T-helper 22 cell (primary cell): ENCODE data around the gene SEC61G.

ENCODE experiments used
- DNase-seq: peaks from one replicate; pipeline ENCODE4 v3.0.0-alpha.2; 2020; ENCODE audit warnings: low read depth

Gene SEC61G

DNA sequence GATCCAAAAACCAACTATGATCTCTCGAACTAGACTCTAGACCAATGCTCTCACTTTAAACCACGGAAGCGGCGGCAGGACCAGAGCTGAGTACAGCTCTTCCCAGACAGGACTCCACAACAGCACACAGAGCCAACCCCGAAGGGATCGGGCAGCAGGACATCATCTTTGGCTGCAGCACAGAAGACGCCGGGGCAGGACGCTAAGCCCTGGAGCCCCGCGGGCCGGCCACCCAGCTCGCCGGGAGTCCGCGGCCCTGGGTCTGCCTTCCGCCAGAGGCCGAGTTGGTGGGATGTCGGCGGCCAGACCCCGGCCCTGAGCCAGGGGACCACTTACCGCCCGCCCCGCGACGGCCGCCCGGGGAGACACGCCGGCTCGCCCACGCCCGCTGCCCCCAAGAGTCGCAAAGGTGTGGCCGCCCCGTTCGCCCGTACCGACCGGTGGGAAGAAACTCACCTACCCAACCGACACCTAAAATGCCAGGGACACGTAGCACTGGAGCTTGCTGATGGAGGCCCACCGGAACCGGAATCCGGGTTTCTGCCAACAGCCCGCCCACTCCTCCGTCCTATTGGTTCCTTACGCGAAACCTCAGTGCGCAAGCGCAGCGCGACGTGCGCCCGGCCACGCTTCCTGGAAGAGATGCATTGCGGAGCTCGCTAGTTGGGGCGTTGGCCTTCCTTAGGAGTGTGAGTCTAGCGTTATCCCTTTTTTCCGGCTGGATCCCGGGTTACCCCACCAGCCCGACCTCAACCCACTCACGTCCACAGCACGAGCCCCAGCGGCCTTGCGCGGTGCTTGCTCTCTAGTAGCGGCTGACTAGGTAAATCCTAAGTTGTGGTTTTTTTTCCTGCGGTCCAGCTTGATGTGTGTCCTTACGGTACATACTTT lies at the start of gene SEC61G:
Gene SEC61G (minus strand): TSS at position 510 of the 891 bp plus-strand sequence. CDS start 1,623 bp downstream, outside the sequence.
- peak; percentile 88 for DNase-seq

DNA sequence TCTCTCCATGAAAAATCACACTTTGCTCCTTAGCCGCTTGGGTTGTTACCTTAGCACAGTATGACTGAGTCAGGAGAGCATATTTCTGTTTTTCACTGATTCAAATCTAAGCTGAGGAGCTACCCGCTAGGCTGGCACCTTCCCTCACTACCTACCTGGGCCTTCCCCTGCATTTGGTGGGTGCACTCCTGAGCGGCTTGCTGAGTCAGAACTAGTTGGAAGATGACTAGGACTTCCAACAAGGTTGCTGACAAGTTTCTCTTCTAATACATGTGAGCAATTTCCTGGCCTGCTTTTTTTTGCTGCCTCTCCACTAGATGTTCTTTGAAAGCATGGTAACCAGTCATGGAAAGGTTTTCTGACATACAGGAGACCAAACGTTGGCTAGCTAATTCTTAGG lies 43.8 kb upstream of the SEC61G start:
- DNase-seq = no peak

DNA sequence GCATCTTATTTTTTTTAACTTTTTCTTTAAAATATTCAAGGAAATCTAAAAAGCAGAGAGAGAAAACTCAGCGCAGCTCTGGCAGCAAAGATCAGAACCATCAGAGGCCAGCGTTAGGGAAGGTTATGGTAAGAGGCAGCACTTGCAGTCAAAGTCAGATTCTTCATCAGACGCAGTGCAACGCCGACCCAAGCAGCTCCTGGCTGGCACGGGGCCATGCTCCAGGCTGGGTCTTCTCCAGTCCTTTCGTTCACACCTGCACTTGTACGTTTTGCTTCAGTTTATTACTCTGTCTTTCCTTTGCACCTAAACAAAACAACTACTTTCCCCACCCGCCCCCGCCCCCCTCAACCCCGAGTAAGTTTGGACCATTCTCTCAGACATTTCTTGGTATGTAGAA lies 43.1 kb upstream of the SEC61G start:
- DNase-seq = no peak

DNA sequence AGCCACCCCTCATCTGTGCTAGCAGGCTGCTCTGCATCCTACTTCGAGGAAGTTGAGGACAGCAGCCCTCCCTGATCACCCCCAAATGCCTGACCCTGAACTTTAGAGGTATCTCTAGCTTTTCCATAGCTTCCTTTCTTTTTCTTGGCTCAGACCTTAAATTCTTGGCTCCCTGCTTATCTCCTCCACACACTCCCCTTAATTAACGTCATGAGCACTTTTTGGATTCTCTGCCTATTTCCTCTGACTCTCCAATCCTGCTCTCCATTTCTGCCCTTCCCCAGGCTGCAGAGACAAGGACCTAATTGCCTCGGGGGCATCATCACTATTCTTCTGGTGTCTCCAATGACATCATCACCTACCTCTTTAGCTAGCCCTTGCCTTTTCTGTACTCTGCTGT lies 40.8 kb upstream of the SEC61G start:
- DNase-seq = no peak

DNA sequence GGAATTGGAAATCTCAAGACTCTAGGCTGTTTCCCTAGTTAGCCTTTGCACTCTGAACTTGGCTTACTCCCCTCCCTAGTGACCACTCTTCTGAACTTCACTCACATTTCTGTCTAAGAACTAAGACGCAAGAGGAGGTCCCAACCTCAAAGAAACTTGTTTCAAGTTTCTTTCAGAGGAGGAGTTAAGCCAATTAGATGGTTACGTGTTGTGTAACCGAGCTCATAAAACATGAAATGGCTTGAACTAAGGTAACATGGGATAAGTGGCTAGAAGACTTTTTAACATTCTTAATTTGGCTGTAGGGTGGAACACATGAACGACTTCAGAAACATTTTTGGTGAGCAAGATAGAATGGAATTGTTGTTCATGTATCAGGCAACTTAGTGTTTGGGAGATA lies 39.5 kb upstream of the SEC61G start:
- DNase-seq = no peak

DNA sequence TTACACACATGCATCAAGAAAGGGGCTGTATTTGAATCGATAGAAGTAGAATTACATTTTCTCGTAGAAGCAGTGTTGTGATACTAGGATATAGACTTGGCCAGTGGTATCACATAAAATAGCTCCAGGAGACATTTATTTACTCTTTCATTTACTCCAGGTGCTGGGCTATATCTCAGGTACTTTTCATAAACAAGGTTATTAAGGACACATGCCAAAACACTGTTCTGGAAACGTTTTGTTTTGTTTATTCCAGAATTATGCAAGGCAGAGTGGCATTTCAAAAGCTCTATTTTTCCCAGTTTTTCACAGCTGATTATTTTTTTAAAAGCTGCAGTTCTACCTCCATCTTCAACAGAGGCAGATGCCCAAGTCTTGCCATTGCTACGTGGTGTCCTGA lies 37.8 kb upstream of the SEC61G start:
- DNase-seq = no peak

DNA sequence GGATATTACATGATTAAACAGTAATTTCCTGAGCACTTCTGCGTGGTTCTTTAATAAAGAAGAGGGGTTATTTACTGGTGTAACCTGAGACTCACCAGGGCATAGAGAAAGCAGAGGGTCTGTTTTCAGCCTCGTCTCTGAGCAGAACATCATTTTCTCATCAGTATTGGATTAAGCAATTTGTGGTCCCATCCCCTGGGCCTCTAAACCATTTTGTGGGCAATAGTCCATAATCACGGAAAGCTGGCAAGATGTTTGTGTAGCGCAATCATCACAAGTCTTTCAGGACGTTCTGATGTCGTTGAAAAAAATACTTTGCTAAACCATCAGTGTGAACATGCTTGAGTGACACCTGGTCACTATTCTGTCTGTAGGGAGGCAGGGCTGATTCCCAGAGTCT lies 37.1 kb upstream of the SEC61G start:
- DNase-seq = no peak

DNA sequence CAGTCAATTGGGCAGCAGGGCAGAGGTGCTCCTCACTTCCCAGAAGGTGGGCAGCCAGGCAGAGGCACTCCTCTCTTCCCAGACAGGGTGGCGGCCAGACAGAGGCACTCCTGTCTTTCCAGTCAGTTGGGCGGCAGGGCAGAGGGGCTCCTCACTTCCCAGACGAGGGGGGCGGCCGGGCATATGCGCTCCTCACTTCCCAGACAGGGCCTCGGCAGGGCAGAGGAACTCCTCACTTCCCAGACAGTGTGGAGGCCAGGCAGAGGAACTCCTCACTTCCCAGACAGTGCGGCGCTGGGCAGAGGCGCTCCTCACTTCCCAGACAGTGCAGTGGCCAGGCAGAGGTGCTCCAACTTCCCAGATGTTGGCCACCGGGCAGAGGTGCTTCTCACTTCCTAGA lies 33.4 kb upstream of the SEC61G start:
- DNase-seq = no peak

DNA sequence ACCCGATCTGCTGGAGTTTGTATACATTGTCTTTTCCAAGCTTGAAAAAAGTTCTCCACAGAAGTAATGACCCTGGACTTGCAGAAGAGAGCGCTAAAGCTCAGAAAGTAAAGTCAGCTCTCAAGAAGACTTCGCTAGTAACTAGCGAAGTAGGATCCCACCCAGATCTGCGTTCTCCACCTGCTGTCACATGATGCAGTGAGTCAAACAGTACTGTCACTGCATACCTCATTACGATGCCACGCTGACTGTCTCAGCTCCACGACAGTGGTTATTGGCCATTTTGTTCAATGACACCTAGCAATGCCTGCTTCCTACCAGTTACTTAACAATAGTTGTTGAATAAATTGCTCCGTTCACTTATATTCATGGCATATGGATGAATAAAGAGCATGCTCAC lies 29.7 kb upstream of the SEC61G start:
- no peak for DNase-seq

DNA sequence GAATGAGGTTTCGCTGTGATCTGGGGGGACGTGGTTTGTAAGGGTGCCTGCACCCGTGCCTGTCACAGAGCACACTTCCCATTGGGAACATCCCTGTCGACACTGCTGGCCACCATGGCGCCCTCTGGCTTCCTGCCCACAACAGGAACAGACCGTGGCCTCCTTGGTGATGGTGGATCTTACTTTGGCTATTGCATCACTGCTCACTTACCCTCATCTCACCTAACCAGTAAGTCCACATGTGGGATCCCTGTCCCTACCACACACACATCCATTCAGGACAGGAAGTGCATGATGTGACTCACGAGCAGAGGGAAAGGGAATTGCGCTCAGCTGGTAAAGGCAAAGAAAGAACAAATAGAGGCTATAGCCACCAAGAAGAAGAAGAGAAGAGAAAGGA lies 26.2 kb upstream of the SEC61G start:
- no peak for DNase-seq

DNA sequence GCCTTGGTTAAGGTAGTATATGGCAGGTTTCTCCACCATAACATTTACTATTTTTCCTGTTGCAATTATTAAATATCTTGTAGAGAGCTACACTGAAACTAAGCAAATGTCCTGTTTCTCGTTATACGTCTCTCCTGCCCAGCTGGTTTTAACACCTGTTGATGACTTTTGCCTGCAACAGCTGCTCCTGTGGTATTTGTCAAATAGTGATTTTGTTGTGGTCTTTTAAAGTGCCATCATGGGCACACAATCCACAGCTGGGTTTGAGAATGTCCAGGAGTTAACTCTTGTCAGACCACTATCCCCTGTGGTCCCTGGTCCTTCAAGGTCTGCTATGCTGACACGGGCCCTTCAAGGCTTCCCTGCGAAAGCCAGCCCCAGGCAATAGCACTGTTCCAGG lies 24.9 kb upstream of the SEC61G start:
- no peak for DNase-seq

DNA sequence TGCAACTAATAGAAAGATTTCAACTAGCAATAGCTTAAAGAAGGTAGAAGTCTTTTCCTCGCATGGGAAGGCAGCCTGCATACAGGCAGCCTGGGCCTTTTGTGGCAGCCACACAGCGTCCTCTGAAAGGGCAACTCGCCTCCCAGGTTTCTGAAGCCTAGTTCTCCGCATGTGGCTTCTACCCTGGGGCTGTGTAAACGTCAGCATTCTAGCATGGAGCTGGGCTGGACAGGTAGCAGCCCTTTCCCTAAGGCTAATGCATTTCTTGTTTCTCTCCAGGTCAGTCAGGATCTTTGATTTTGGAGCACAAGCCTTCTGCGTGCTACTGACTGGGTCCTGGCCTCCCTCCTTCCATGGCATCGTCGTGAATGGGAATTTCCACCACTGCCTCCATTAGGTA lies 23.8 kb upstream of the SEC61G start:
- no peak for DNase-seq

DNA sequence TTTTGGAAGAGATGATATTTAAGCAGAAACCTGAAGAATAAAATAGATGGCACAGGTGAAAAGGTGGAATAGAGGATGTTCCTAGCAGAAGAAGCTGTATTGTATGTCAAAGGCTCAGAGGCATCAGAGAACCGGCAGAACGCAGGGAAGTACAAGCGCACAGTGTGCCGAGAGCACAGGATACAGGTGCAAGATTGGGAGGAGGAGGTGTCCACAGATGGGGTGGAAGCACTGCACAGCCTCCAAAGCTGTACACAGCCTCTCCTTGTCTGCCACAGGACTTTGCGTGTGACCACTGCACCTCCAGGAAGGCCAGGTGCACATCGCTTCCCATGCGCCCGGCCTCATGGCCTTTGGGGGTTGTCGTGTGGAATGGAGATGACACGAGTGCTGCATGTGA lies 23.3 kb upstream of the SEC61G start:
- DNase-seq = no peak

DNA sequence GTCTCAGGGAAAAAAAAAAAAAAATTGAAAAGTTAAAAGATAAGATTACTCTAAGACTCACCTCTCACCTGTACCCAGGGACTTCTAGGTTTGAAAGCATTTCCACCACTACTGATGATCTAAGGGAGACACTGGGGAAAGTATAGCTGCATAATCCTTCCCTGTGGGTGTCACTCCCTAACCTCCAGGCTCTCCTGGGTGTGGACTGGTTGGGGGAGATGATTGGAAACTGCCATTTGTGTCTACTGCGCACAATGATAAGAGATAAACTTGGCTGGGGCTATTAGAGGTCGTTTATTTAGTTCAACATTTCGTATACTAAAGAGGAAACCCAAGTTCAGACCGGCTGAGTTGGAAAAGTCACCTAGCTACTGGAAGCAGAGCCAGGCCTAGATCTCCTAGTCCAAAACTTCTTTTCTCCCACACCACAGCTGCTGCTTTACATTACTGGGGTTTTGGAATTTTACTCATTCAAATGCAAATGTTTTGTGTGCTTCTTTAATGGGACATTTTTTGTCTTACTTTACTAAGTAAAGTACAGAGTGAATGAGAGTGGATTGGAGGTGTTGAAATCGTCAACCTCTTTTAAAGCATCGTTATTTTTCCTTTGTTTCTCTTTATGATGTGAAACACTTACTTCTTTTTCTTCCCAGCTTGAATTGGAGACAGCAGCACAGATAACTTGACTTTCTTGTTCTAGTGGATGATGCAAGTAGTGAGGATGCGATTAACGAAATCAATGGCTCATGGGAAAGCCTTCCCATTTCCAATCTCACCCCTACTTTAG lies 22.3 kb upstream of the SEC61G start:
- no peak for DNase-seq

DNA sequence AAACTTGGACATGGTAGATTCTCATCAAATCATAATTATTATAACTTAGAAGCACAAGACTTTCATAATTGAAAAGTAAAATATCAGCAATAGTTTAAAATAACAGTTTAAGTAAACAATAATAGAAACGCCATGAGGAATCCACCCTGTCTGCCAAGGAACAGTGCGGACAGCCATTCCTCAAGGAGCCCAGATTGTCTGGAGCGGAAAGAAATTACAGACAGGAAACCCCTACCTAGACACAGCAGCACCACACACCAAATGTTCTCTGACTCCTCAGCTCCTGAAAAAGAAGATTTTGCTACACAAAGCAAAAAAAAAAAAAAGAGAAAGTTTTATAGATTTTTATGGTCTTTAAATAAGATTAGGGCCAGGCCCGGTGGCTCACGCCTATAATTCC lies 21.5 kb upstream of the SEC61G start:
- no peak for DNase-seq

DNA sequence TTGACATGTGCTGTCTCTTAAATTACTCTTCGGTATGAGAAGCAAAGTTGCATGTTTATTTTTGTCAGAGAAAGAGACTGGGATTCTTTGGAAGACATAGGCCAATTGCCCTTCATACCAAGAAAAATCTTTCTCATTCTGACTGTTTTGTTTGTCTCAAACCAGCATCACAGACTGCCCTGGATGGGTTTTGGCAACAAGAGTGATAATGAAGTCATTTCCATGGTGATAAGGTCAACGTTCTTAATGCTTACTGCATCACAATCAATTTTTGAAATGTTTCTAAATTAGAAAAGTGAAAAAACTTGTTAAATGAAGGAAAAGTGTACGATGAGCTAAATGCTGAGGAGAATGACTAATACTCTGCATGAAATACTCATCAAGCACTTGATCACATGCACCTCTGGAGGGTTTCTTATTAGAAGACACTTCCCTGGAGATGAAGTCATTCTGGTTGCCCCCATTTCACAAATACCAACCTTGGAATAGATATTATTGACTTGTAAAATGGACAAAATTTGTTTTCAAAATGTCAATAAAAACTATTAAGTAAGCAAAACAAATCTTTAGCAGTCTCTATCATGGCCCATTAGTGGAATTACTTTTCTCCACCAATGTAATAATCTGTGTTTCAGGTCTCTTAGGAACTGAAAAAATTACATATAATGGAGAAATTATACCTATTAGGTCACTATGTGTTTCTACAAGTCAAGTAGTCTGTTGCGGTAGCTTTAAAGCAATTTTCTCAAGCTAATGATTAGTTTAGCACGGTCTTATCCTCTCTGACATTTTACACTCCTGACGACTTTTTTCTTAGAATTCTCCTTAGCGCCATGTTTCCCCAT lies 19.9 kb upstream of the SEC61G start:
- DNase-seq = no peak

DNA sequence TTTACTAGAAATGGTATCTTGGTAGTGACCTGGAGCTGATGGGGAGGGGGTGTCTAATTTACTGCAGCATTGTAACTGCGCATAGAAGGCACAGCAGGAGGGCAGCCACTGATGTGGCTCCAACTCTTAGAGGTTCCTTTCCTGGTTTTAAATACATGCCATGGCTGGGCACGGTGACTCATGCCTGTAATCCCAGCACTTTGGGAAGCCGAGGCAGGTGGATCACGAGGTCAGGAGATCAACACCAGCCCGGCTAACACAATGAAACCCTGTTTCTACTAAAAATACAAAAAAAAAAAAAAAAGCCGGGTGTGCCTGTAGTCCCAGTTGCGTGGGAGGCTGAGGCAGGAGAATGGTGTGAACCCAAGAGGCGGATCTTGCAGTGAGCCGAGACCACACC lies 19.2 kb upstream of the SEC61G start:
- no peak for DNase-seq

DNA sequence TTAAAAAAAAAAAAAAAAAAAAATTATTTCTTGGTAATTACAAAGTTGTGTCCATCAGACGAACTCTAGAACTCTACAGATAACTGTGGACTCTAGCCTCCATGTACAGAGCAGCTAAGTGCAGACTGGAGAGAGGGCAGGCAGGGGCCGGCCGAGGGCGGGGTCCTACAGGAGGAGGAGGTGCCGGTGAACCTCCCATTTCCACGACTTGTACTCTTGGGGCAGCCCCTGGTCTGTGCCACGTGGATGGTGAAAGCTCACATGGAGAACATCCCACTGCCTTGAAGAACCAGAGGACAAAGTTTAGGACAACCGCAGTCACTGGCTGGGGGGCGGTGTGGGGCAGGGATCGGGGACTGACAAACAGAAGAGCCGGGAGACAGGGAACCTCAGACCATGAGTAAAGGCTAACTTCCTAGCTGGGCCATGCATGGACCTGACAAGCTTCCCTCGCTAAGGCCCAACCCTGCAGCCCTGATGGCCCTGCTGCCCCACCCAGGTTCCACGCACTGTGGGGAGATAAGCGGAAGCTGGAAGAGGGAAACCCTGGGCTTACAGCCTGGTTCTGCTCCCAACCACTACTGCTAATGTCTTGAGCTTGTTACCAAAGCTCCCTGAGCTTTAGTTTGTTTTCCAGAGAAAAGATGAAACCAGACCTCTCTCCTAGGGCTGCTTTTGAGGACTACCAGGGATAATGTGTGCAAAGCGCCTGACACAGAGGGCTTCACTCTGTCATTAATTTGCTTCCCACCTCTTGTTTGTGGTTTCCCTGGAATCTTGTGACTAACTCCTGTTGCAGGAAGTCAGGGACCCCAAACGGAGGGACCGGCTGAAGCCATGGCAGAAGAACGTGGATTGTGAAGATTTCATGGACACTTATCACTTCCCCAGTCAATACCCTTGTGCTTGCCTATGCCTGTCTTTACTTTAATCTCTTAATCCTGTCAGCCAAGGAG lies 16.1 kb upstream of the SEC61G start:
- no peak for DNase-seq

DNA sequence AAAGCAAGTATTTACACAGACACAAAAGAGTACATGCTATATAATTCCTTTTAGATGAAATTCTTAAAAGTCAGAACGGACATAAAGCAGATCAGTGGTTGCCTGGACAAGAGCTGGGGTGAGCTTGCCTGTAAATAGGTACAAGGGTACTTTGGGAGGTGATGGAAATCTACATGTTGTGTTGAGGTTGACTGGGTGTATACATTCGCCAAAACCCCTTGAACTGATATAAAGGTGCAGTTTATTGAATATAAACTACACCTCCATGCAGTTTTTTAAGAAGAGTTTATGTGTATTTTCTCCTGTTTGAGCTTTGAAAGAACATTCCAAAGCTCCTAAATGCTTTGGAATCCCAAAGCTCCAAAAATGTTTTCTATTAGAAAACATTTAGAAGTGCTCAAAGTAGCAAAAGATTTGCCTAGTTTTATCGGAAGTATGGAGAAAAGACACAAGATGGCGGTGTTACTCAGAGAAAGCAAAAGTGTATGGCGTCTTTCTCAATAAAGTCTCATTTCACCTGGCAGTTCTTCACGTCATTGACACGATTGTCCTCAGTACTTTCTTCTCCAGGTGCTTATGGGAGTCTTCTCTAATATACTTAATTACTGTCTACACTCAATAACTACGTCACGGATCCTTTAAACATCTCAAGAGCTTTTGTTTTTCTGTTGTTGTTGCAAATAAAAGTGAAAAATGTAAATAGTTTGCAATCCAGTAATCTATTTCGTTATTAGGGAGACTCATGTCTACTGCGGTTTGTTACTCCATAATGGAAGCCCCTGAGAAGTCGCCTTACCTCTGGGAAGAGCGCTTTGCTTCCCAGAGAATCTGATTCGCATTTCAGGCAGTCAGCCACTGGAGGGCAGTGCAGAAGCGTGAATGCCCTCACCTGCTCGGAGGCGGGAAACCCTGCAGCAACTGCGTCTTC lies 14.7 kb upstream of the SEC61G start:
- DNase-seq = peak; percentile 20

DNA sequence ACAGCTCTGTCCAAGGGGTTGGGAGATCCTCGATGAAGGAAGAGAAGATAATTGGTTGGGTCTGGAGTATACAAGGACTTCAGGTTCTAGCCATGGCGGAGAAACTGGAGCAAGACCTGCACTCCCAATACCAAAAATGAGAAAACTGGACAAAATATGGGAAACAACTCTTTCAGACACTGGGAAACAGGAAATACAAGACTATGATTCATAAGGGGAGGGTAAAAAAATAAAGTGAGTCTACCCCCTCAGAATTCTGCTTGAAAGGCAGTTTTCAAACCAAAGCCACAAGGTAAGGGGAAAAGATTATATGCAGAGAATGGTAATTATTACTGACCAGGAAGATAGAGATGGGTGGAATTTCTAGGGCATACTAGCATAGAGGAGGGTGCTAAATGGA lies 10.2 kb upstream of the SEC61G start:
- DNase-seq = no peak
